Frontal cortex (tissue), 4 donors: Measurements from ENCODE around the gene CMA1. TPM values are rescaled to one million over a fixed set of nuclear protein-coding genes. Genes with fewer than 3 reads are reported as not detected.
"Not testable (repeated sequence)": the region's sequence is repeated elsewhere in the genome, so short reads cannot be mapped to it uniquely, and the experiment has no call there.

Source experiments
- DNase-seq, 2 donors: peaks; one replicate each; pipeline ENCODE4 v3.0.0; 2012; ENCODE audit warnings: low spot score in 2 of 2
- FAIRE-seq: peaks from 2 replicates; lab custom pipeline; 2012; peaks lifted over from hg19 to GRCh38; lab: Jason Lieb, UNC
- total RNA-seq: library from RNA; depleted of rRNA; stranded (reverse); fragments of >200 nt; gene quantifications from one replicate; pipeline ENCODE4 v1.2.3, GENCODE V29; 2014
- donor health status: control.
- donor health status: control.
- donor health status: control.

The CMA1 gene
- total RNA-seq, 1 donor from 2014 or later, result not detected

DNA sequence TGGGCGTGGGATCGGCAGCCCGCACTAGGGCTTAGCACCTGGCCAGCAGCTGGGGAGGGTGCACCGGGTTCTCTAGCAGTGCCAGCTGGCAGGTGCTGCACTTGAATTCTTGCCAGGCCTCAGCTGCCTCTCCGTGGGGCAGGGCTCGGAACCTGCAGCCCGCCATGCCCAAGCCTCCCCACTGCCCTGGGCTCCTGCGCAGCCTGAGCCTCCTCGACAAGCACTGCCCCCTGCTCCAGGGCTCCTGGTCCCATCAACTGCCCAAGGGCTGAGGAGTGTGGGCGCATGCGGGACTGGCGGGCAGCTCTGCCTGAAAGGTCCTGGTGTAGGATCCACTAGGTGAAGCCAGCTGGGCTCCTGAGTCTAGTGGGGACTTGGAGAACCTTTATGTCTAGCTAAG is 34.9 kb downstream of the CMA1 start:
- FAIRE-seq, result no peak

DNA sequence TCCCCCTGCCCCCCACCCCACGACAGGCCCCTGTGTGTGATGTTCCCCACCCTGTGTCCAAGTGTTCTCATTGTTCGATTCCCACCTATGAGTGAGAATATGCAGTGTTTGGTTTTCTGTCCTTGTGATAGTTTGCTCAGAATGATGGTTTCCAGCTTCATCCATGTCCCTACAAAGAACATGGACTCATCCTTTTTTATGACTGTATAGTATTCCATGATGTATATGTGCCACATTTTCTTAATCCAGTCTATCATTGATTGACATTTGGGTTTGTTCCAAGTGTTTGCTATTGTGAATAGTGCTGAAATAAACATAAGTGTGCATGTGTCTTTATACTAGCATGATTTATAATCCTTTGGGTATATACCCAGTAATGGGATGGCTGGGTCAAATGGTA is 37.6 kb downstream of the CMA1 start:
- FAIRE-seq, result not testable (repeated sequence)

More for the DNA sequence above, 34.9 kb downstream of the CMA1 start:
- no peak for DNase-seq

DNA sequence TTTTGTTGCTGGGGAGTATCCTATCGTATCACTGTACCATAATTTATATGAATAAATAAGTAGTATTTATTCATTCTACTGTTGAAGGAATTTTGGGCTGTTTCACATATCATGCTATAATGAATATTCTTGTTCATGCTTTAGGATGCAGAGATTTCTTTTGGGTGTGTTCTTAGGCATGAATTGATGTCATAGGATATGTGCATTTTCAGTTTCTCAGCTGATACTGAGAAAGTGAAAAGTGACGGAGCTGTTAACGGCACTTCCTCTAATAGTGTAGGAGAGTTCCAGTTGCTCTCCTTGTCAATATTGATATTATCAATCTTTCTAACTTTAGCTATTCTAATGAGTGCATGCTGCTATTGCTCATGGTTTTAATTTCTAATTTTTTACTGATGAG is 42.3 kb downstream of the CMA1 start:
- DNase-seq, result no peak
- FAIRE-seq, result no peak

More for the DNA sequence above, 37.6 kb downstream of the CMA1 start:
- DNase-seq, result not testable (repeated sequence)

DNA sequence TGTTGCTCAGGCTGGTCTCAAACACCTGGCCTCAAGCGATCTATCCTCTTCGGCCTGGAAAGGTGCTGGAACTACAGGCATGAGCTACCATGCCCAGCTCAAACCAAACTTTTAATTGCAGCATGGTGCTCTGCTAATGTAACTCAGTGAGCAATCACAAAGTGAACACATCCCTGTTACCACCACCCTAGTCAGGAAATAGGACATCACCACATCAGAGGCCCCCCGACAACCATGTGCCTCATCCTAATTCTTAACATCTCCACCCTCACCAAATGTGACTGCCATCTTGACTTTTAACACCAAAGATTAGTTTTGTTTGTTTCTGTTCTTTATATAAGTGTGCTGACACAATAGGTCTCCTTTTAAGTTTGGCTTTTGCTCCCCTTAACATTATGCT is 42.7 kb downstream of the CMA1 start:
- no peak for FAIRE-seq
- no peak for DNase-seq

DNA sequence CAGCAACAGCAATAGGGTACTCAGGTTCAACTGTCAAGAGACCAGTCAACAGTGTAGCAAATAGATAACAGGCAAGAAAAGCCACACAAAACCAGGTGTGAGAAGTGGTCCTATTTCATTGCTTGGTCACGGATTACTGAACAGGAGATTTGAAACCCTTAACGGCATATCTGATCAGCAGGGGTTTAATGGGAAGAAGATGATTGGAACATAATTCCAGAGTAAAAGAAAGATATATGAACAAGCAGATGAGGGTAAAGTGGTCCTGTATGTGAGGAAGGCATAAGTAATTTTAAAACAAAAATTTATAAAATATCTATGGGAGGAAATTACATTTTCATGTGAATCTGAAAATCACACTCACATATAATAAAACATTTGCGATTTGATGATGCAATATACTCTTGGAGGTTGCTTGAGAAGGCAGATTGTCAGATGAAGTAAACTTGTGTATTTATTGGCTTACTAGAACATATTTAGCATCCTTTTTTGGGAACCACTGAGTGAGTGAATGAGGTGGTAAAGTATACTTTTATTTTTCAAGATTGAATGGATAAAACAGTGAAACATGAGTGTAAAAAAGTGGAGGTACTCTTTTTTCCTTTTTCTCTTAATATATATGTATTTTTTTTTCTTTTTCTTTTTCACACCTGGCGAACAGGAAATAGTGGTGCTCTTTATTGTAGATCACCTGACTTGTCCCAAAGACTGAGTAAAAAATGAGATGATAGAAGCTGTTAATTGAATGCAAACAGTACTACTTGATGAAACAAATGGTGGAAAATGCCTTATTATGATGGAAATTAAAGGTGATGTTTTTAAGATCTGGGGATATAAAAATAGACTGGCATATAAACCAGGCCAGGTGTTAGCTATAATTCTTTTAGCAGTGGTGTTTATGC is 43.9 kb downstream of the CMA1 start:
- DNase-seq, result no peak
- no peak for FAIRE-seq

DNA sequence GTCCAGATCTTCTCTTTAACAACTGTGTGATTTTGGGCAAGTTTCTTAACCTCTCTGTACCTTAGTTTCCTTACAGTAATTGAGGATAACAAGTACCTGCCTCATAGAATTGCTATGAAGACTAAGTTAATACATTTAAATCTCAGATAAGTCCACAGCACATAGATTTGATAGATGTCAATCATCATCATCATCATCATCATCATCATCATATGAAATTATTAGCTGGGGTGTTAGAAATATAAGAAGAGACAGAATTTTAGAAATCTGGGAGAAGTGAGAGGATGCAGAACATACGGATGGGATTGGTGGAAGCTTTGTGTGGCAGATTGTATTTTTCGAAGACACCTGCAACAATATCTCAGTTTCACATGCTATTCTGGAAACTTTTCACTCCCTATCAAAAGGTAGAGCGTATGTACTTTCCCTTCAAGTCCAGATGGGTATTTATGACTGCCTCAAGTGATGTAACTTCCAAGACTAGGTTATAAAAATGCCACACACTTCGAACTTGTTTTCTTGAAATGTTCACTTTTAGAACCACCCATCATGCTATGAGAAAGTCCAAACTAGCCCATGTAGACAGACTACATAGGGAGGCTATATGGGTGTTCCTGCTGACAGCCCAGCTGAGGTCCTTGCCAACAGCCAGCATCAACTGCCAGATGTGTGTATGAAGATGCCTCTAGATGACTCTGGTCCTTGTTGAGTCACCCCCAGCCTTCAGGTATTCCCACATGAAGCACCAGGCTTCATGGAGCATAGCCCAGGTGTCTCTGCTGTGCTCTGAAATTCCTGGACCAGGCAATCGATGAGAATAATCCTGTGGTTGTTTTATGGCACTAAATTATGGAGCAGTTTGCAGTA is 44.8 kb downstream of the CMA1 start:
- DNase-seq, result no peak
- FAIRE-seq, result no peak

DNA sequence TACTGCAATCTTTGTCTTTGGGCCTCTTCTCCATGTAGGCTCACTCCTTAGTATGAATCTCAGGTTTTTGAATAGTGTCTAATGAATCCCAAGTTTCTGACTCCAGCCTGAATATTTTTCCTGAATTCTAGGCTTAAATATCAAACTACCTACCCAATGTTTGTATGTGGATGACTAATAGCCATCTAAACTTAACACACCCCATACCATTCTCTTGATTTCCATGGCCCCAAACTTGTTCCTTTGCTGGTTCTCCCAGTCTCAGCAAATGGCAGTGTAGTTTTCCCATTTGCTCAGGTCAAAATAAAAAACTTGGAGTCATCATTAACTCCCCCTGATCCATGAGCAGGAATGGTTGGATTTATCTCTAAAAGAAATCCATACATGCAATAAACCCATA is 46.7 kb downstream of the CMA1 start:
- no peak for FAIRE-seq
- DNase-seq, result no peak

DNA sequence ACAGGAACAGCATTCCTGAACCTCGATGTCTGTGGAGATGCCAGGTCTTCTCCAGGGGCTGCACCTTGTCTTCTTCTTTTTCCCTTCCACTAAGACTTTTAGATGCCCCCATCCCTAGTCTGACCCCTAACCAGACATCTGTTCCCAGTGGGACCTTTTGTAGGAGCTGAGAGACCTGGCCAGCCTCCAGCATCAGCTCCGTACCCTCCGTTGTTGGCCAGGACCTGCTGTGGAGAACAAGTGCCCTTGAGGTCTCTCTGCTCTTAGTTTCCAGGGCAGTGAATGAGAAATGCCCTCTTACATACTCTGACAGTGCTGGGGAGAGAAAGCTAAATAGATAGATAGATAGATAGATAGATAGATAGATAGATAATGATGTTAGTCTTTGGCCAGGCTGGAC is 48.7 kb downstream of the CMA1 start:
- DNase-seq (no peak), FAIRE-seq (no peak)

DNA sequence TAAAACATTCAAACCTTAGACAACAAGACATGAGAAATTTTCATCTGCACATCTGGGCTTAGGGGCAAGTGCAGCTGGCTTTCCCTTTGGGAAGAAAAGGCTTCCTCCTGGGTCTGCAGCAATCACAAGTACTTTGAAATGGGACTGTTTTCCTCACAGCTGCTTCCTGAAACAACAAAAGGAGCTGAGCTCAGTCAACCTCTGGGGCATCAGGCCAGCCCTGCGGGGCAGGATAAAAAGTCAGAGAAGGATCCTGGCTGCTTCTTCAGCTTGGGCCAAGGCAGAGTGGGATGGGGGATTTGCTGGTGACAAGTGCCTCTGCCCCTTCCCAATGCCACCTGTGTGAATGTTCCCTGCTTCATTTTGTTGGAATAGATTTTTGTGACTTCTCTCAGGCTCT is 49.3 kb downstream of the CMA1 start:
- no peak for FAIRE-seq

DNA sequence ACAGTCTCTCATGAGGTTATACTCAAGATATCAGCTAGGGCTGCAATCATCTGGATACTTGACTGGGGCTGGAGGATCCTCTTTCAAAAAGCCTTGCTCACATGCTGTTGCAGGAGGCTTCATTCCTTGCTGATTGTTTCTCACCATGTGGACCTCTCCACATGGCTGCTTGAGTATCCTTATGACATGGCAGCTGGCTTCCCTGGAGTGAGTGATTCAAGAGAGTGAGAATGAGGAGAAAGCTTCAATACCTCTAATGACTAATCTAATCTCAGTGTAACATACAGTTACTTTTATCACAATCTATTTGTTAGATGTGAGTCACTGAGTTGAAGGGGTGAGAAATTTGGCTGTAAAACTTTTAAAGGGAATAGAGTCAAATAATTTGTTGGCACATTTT is 51.1 kb downstream of the CMA1 start:
- FAIRE-seq (no peak), DNase-seq (no peak)

More for the DNA sequence above, 49.3 kb downstream of the CMA1 start:
- DNase-seq, result no peak

Other genes with a start within 250 kb of the CMA1 start
- 0.82 TPM for gene TGM1, start 245.1 kb downstream of the CMA1 start, total RNA-seq
- 25.7 TPM for gene RABGGTA, start 236.7 kb downstream of the CMA1 start, total RNA-seq
- gene DHRS1, start 208.5 kb downstream of the CMA1 start, total RNA-seq, result 8.2 TPM
- gene NOP9, start 208.4 kb downstream of the CMA1 start, total RNA-seq, result 22.8 TPM
- 2.0 TPM for gene CIDEB, start 200.3 kb downstream of the CMA1 start, total RNA-seq
- gene LTB4R2, start 198.1 kb downstream of the CMA1 start, total RNA-seq, result 1.6 TPM
- gene LTB4R, start 196.8 kb downstream of the CMA1 start, total RNA-seq, result 1.2 TPM
- 0.82 TPM for gene ADCY4, start 173.2 kb downstream of the CMA1 start, total RNA-seq
- under 0.01 TPM for gene RIPK3, start 168.3 kb downstream of the CMA1 start, total RNA-seq
- gene NFATC4, start 140.1 kb downstream of the CMA1 start, total RNA-seq, result 2.9 TPM
- gene NYNRIN, start 109.3 kb downstream of the CMA1 start, total RNA-seq, result 9.8 TPM
- not detected for gene CBLN3, start 78.6 kb downstream of the CMA1 start, total RNA-seq
- 13.9 TPM for gene KHNYN, start 78.3 kb downstream of the CMA1 start, total RNA-seq
- 16.3 TPM for gene SDR39U1, start 65.5 kb downstream of the CMA1 start, total RNA-seq
- gene CTSG, start 68.0 kb upstream of the CMA1 start, total RNA-seq, result not detected
- gene GZMH, start 101.4 kb upstream of the CMA1 start, total RNA-seq, result not detected
- gene GZMB, start 125.9 kb upstream of the CMA1 start, total RNA-seq, result not detected